Measurements from ENCODE around the gene SPEG. TPM values are rescaled to one million over a fixed set of nuclear protein-coding genes. Genes with fewer than 3 reads are reported as not detected.

SPEG gene
- total and polyA plus RNA-seq, 2 experiments from 2014 or later = 12.6 to 32.4 TPM

DNA sequence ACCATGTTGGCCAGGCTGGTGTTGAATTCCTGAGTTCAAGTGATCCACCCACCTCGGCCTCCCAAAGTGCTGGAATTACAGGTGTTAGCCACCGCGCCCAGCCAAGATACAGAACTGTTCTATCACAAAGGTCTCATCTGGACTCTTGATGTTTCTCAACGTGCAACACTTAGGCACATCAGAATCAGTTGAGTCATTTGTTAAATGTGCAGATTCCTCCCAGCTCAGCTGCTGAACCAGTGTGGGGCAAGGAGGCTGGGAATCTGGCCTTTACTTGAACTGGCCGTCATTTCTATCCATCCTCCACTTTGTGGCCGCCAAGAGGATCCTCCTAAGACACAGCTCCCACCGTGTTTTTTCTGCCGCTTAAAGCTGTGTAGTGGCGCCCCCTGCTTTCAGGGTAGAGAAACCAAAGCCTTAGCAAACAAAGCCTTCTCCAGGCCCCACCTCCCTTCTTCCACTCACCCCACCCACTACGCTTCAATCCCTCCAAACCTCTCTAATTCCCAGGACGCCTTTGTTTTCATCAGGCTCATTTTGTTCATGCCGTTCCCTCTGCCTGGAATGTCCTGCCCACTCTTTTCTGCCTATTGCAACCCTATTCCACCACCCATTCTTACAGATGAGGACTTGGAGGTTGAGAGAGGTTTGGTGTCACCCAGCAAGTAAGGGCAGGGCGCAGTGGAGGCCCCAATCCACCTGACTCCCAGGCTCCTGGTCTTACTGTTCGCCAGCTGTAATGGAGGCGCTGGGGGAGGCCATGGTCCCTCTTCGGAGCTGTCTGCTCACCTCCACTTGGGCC, 776 bp upstream of the SPEG start (continued):
- TF ChIP-seq, protein P1, sequence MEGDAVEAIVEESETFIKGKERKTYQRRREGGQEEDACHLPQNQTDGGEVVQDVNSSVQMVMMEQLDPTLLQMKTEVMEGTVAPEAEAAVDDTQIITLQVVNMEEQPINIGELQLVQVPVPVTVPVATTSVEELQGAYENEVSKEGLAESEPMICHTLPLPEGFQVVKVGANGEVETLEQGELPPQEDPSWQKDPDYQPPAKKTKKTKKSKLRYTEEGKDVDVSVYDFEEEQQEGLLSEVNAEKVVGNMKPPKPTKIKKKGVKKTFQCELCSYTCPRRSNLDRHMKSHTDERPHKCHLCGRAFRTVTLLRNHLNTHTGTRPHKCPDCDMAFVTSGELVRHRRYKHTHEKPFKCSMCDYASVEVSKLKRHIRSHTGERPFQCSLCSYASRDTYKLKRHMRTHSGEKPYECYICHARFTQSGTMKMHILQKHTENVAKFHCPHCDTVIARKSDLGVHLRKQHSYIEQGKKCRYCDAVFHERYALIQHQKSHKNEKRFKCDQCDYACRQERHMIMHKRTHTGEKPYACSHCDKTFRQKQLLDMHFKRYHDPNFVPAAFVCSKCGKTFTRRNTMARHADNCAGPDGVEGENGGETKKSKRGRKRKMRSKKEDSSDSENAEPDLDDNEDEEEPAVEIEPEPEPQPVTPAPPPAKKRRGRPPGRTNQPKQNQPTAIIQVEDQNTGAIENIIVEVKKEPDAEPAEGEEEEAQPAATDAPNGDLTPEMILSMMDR (conservative IDR thresholded peaks at IDR 0.05; ENCODE audit: low read depth in 2 of 2) = peak; percentile 79 to 89
- TF ChIP-seq, protein P2, sequence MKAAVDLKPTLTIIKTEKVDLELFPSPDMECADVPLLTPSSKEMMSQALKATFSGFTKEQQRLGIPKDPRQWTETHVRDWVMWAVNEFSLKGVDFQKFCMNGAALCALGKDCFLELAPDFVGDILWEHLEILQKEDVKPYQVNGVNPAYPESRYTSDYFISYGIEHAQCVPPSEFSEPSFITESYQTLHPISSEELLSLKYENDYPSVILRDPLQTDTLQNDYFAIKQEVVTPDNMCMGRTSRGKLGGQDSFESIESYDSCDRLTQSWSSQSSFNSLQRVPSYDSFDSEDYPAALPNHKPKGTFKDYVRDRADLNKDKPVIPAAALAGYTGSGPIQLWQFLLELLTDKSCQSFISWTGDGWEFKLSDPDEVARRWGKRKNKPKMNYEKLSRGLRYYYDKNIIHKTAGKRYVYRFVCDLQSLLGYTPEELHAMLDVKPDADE (IDR thresholded peaks at IDR 0.05) = no peak
- TF ChIP-seq JUNB (IDR thresholded peaks at IDR 0.05; ENCODE audit: unreplicated experiment) (no peak), CREB1 (CRISPR knock-in tag; IDR thresholded peaks at IDR 0.05; ENCODE audit: low read depth) (0 out of 2 replicates have a peak, but pooled peaks have one; percentile 31), STAT1 (IDR thresholded peaks at IDR 0.05; ENCODE audit: unreplicated experiment) (no peak), EZH2 (IDR thresholded peaks at IDR 0.05; ENCODE audit: low read depth, unreplicated experiment) (no peak)
- TF ChIP-seq, protein P3, sequence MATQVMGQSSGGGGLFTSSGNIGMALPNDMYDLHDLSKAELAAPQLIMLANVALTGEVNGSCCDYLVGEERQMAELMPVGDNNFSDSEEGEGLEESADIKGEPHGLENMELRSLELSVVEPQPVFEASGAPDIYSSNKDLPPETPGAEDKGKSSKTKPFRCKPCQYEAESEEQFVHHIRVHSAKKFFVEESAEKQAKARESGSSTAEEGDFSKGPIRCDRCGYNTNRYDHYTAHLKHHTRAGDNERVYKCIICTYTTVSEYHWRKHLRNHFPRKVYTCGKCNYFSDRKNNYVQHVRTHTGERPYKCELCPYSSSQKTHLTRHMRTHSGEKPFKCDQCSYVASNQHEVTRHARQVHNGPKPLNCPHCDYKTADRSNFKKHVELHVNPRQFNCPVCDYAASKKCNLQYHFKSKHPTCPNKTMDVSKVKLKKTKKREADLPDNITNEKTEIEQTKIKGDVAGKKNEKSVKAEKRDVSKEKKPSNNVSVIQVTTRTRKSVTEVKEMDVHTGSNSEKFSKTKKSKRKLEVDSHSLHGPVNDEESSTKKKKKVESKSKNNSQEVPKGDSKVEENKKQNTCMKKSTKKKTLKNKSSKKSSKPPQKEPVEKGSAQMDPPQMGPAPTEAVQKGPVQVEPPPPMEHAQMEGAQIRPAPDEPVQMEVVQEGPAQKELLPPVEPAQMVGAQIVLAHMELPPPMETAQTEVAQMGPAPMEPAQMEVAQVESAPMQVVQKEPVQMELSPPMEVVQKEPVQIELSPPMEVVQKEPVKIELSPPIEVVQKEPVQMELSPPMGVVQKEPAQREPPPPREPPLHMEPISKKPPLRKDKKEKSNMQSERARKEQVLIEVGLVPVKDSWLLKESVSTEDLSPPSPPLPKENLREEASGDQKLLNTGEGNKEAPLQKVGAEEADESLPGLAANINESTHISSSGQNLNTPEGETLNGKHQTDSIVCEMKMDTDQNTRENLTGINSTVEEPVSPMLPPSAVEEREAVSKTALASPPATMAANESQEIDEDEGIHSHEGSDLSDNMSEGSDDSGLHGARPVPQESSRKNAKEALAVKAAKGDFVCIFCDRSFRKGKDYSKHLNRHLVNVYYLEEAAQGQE (IDR thresholded peaks at IDR 0.05; ENCODE audit: unreplicated experiment) = no peak

DNA sequence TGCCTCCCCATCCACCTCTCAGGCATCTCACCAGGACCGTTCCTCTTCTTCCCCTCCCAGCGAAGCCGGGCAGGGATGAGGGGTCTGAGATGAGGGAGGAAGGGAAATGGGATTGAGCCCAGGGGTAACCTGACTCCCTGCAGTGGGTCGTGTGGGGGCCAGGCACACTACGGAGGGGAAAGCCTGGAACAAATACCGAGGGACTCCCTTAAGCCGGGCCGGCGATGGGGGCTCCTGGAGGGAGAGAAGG, 250 bp upstream of the SPEG start:
- Histone ChIP-seq H2AFZ (peak overlapping the region; percentile 43), H3K4me3 (peak overlapping the region; percentile 62), H3K27me3 (ENCODE audit: insufficient read depth) (peaks cover 39% of the 10 kb centered on the region), H3K4me1 (ENCODE audit: insufficient read depth) (no peaks in the 10 kb centered on the region), H4K20me1 (replicated peaks; ENCODE audit: insufficient read depth) (no peaks in the 10 kb centered on the region), H3K36me3 (ENCODE audit: insufficient read depth) (no peaks in the 10 kb centered on the region), H3K27ac (ENCODE audit: low read depth) (peak overlapping the region; percentile 7; the same call in 1 of the 2 replicates), H3K4me2 (peak overlapping the region; percentile 90), H3K79me2 (replicated peaks; ENCODE audit: insufficient read depth) (no peaks in the 10 kb centered on the region), H3K9me2 (ENCODE audit: insufficient read depth) (no peaks in the 10 kb centered on the region), H3F3A (replicated peaks; ENCODE audit: low read depth) (no peaks in the 10 kb centered on the region)
- peak overlapping the region; percentile 73 for H3K4me3 Mint-ChIP-seq
- no peak overlapping the region for H3K27ac Mint-ChIP-seq
- DNase-seq (ENCODE audit: low spot score) (no peak), ATAC-seq (peak; percentile 55)
- no peaks in the 10 kb centered on the region for H3K9me3 Mint-ChIP-seq
- no peaks in the 10 kb centered on the region; the same call in 2 of the 3 replicates for H3K36me3 Mint-ChIP-seq (ENCODE audit: low read depth)
- H3K27me3 Mint-ChIP-seq (ENCODE audit: insufficient read depth, low read depth, poor library complexity) = peaks cover 15% of the 10 kb centered on the region
- peaks cover 8% of the 10 kb centered on the region for H3K4me1 Mint-ChIP-seq
- TF ChIP-seq STAT1 (IDR thresholded peaks at IDR 0.05; ENCODE audit: unreplicated experiment) (no peak), JUNB (IDR thresholded peaks at IDR 0.05; ENCODE audit: unreplicated experiment) (no peak), NANOG (IDR thresholded peaks at IDR 0.05; ENCODE audit: borderline replicate concordance) (no peak), POLR2AphosphoS5 (IDR thresholded peaks at IDR 0.05; ENCODE audit: low read depth) (no peak), CREB1 (CRISPR knock-in tag; IDR thresholded peaks at IDR 0.05; ENCODE audit: low read depth) (no peak; the same call in 1 of the 2 replicates), ZNF114 (CRISPR knock-in tag; IDR thresholded peaks at IDR 0.05) (no peak)
- TF ChIP-seq, protein P4, sequence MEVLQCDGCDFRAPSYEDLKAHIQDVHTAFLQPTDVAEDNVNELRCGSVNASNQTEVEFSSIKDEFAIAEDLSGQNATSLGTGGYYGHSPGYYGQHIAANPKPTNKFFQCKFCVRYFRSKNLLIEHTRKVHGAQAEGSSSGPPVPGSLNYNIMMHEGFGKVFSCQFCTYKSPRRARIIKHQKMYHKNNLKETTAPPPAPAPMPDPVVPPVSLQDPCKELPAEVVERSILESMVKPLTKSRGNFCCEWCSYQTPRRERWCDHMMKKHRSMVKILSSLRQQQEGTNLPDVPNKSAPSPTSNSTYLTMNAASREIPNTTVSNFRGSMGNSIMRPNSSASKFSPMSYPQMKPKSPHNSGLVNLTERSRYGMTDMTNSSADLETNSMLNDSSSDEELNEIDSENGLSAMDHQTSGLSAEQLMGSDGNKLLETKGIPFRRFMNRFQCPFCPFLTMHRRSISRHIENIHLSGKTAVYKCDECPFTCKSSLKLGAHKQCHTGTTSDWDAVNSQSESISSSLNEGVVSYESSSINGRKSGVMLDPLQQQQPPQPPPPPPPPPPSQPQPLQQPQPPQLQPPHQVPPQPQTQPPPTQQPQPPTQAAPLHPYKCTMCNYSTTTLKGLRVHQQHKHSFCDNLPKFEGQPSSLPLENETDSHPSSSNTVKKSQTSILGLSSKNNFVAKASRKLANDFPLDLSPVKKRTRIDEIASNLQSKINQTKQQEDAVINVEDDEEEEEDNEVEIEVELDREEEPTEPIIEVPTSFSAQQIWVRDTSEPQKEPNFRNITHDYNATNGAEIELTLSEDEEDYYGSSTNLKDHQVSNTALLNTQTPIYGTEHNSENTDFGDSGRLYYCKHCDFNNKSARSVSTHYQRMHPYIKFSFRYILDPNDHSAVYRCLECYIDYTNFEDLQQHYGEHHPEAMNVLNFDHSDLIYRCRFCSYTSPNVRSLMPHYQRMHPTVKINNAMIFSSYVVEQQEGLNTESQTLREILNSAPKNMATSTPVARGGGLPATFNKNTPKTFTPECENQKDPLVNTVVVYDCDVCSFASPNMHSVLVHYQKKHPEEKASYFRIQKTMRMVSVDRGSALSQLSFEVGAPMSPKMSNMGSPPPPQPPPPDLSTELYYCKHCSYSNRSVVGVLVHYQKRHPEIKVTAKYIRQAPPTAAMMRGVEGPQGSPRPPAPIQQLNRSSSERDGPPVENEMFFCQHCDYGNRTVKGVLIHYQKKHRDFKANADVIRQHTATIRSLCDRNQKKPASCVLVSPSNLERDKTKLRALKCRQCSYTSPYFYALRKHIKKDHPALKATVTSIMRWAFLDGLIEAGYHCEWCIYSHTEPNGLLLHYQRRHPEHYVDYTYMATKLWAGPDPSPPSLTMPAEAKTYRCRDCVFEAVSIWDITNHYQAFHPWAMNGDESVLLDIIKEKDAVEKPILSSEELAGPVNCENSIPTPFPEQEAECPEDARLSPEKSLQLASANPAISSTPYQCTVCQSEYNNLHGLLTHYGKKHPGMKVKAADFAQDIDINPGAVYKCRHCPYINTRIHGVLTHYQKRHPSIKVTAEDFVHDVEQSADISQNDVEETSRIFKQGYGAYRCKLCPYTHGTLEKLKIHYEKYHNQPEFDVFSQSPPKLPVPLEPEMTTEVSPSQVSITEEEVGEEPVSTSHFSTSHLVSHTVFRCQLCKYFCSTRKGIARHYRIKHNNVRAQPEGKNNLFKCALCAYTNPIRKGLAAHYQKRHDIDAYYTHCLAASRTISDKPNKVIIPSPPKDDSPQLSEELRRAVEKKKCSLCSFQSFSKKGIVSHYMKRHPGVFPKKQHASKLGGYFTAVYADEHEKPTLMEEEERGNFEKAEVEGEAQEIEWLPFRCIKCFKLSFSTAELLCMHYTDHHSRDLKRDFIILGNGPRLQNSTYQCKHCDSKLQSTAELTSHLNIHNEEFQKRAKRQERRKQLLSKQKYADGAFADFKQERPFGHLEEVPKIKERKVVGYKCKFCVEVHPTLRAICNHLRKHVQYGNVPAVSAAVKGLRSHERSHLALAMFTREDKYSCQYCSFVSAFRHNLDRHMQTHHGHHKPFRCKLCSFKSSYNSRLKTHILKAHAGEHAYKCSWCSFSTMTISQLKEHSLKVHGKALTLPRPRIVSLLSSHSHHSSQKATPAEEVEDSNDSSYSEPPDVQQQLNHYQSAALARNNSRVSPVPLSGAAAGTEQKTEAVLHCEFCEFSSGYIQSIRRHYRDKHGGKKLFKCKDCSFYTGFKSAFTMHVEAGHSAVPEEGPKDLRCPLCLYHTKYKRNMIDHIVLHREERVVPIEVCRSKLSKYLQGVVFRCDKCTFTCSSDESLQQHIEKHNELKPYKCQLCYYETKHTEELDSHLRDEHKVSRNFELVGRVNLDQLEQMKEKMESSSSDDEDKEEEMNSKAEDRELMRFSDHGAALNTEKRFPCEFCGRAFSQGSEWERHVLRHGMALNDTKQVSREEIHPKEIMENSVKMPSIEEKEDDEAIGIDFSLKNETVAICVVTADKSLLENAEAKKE (CRISPR knock-in tag; IDR thresholded peaks at IDR 0.05) = no peak

All from GM23338 (cell line).